ENCODE measurements around the gene GPR176.

Gene GPR176

DNA sequence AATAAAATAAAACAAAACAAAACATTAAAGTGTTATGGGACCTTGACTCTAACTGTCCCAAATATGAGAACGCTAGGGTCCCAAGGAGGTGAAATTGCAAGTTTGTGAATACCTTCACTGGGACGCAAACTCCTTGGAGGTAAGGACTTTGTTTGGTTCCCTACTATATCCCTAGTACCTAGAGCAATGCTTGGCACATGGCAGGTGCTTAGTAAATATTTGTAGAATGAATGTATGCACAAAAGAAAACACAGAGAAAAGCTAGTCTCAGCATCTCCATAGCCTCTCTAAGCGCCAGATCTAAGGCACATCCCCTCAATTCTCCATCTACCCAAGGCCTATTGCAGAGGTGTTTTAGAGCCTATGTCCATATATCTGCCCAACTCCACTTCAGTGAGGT is 30.5 kb downstream of the GPR176 start:
- DNase-seq (ENCODE audit: low read depth) = no peak

DNA sequence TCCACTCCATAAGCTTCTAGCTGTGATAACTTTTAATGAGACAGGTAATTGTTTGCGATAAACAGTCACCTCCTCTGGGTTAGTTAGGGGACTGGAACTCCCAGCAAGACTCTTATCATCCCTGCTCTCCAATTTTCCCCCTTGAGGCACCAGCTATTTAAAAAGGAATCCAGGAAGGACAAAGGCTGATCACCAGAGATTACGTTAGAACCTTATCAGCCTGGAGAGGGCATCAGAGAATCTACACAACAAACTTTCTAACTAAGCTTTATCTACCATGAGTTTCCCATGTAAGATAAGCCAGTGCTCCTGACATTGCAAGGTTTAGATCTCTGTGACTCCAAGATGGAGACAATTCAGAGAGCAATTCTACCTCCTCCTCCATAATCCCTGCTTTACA is 31.3 kb downstream of the GPR176 start:
- DNase-seq (ENCODE audit: low read depth) = no peak

DNA sequence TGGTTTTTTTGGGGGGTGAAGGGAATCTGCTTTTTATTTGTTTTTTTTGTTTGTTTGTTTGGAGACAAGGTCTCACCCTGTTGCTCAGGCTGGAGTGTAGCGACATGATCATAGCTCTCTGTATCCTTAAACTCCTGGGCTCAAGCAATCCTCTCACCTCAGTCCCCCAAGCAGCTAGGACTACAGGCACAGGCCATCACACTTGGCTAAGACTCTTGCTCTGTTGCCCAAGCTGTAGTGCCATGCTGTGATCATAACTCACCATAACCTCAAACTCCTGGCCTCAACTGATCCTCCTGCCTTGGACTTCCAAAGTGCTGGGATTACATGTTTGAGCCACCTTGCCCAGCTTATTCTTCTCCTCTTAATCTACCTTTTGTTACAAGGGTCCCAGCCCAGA is 31.8 kb downstream of the GPR176 start:
- no peak for DNase-seq (ENCODE audit: low read depth)

DNA sequence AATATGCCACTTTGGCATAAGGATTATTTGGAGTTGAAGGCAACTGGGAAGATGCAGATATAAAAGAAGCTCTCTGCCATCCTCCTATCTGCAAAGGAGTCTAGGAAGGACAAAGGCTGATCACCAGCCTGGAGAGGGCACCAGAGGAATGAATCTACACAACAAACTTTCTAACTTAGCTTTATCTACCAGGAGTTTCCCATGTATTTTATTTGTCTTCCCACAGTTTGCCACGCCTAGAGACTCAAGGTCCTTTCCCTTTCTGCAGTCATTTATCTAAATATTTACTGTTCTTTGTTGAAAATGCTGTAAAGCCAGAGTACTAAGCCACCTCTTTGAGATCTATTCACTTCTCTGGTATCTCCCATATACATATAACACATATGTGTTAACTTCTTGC is 32.2 kb downstream of the GPR176 start:
- no peak for DNase-seq (ENCODE audit: low read depth)

DNA sequence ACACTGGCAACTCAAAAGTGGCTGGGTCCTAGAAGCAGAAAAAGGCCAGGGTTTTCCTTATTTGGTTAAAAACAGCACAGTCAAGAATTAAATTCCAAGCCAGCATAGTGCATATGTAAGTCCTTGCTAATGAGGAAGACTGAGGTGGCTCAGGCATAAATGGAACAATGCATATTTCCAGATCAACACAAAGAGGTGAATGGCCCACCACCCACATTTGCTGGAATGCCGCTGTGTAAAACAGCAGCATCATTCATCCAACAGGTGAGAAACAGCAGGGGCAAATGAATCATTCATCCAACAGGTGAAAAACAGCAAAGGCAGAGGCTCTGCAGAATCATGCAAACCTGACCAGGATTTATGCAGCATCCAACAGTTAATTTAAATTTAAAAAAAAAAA is 32.9 kb downstream of the GPR176 start:
- no peak for DNase-seq (ENCODE audit: low read depth)

DNA sequence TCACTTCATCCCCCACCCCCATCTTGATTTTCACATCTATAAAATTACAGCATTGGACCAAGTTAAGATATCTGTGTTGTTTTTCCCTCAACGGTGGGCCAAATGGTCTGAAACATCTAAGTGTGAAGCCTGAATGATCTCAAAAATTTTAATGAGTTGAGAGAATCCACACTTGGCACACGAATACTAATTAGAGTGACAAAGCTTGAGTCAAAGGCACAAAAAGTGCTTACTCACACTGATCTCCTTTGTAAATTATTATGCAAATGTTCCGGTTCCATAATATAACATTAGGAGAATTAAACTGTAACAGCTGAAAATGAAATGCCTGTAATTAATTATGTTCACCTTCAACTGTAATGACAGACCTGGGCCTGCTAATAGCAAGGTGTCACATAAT is 33.6 kb downstream of the GPR176 start:
- DNase-seq (ENCODE audit: low read depth) = no peak

DNA sequence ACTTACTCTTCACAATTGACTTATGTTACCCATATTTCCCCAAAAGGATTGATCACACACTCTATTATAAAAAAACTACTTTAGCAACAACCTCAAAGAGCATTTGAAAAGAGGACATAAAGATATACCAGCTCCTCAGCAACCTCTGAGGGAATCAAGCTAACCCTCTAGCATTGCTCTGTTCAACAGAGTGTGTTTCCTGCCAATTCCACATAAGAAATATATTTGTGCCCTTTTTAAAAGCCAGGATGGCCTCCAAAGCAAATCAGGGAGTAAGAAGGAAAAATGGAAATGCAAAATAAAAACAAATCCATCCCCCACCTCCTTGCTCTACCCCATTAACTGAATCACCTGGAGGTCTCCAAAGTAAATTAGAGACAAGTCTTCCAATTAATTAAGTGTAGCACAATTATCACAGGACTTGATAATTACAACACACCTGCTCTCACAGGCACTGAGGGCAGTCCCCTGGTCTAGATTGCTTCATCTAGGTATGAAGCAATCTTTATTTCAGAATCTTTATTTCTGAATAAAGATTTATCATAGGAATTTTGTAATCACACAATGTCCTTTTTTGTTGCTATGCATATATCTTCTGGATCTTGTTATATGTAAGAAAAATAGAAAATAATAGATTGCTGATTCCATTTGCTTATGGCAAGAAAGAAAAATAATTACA is 34.8 kb downstream of the GPR176 start:
- DNase-seq (ENCODE audit: low read depth) = no peak

DNA sequence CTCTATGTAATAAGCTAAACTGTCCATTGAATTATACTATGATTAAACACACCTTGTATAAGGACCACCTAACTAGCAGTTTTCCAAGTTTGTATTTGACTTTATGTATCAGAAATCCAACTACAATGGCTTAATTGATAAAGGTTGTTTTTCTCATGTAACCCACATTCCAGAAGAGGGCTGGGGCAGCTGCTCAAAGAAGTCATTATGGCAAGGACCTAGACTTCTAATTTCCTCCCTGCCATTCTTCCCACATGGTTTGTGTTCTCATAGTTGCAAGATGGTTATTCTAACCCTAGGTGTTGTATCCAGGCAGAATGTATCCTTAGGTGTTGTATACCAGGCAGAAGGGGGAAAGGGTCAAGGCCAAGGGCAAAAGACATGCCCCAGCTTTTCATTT is 35.7 kb downstream of the GPR176 start:
- no peak for DNase-seq (ENCODE audit: low read depth)

DNA sequence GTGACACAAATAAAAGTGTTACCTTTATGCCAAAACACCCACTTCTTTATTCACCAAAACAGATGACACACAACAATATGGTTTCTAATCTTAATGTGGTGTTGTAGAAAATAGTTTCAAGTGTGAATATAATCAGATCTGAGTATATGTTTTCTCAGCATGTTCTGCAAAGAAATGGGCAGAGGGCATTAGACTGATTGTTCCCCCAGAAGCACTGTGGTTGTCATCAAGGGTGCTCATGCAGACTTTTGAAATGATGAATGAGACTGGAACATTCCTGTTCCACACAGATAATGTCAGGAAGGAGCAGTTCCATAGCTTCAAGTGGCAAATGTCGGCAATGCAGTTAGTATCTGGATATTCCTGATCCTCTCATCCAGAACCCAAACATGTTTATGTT is 37.5 kb downstream of the GPR176 start:
- no peak for DNase-seq (ENCODE audit: low read depth)

DNA sequence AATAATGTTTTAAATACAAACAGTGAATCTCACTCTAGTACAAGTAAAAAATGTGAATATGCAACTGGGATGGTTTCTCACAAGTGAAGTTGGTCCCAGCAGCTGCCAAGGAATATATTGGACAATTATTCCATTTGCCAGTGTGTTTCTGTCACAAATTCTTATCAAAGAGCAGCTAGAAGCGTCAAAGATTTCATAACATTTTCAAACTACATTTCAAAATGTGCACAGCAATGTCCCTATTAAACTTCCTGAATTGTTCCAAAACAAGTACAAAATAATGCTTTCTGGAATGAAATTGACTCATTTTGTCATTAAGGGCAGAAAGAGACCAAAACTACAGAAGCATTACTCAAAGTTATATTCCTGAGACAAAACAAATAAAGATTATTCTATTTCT is 38.3 kb downstream of the GPR176 start:
- no peak for DNase-seq (ENCODE audit: low read depth)

DNA sequence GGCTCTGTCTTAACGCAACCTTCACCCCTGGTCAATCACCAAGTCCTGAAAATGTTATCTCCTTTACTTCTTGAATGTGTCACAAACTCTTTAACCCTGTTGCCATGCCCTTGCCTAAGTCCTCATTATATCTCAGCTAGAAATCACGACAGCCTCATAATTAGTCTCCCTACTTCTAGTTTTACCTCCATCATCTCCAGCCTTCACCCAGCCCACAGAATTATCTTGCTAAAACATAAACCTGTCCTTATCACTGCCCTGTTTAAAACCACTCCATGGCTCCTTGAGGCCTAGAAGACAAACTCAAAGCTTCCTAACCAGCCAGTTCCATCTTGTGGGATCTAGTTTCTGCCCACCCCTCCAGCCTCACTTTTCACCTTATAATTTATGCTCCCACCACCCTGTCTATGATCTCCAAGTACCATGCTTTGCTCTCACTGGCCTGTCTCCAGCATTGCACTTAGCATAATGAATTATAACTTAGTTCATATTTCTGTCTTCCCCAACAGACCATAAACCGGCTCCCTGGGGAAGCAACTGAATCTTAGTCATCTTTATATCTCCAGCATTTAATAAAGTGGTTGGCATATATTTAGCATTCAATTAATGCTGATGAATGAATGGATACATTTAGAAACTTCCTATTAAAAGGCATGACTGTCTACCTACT is 39.2 kb downstream of the GPR176 start:
- DNase-seq (ENCODE audit: low read depth) = no peak

DNA sequence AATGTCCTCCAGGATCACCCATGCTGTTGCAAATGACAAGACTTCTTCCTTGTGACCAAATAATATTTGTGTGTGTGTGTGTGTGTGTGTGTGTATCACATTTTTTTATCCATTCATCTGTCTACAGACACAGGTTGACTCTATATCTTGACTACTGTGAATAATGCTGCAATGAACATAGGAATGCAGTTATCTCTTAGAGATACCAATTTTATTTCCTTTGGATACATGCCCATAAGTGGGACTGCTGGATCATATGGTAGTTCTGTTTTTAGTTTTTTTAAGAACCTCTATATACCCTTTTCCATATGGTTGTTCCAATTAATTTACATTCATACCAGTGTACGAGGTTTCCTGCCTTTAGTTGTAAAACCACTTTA is 41.7 kb downstream of the GPR176 start:
- no peak for DNase-seq (ENCODE audit: low read depth)

DNA sequence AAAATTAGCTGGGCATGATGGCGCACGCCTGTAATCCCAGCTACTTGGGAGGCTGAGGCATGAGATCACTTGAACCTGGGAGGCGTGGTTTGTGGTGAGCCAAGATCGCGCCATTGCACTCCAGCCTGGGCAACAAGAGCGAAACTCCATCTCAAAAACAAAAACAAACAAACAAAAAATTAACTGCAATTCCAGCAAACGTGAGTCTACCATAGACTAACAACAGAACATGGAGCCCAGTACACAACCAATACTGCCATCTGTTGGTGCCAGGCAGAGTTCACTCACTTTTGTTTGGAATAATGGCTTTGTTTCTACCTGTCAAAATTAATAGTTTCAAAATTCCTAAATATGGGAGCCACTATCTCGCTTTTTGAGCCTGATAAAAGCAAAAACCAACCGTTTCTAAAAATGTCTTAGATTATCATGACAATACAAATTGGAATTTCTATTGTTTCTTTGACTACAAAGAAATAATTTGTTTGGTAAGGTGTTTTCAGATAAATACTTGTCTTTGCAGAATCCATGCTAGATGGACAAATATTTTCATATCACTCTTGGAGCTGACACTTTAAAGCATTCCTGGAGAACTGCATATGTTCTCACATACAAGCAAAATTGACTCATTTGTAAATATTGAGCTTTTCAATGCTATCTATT is 45.0 kb downstream of the GPR176 start:
- no peak for DNase-seq (ENCODE audit: low read depth)

DNA sequence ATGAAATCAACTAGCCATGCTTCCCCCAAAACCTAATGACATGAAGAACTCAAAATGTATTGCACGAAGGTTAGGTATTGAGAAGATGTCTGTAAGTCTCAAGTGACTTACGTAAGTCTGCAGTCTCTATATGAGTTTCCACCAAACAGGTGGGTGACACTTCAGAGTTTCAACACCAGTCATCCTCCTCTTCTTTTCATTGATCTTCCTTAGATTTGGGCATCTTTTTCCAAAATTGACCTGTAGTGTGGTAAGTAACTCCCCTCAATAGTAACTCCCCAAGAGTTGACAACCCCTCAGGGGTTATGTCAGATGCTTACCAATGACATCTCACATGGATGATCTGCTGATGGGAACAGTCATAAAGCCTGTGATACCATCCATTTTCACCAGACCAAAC is 46.1 kb downstream of the GPR176 start:
- DNase-seq (ENCODE audit: low read depth) = no peak

DNA sequence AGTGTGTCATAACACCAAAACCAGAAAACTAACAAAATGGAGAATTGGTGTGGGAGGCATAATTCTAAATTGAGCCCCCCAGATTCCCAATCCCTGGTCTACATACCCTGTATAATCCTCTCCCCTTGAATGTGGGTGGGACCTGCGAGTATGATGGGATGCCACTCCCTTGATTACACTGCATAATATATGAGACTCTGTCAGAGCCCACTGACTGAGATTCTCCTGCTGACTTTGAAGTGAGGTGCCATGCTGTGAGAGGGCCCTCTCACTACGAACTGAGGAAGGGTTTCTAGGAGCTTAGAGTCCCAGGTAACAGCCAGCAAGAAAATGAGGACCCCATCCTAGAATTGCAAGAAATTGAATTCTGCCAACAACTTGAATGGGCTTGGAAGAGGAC is 49.5 kb downstream of the GPR176 start:
- DNase-seq (ENCODE audit: low read depth) = no peak

DNA sequence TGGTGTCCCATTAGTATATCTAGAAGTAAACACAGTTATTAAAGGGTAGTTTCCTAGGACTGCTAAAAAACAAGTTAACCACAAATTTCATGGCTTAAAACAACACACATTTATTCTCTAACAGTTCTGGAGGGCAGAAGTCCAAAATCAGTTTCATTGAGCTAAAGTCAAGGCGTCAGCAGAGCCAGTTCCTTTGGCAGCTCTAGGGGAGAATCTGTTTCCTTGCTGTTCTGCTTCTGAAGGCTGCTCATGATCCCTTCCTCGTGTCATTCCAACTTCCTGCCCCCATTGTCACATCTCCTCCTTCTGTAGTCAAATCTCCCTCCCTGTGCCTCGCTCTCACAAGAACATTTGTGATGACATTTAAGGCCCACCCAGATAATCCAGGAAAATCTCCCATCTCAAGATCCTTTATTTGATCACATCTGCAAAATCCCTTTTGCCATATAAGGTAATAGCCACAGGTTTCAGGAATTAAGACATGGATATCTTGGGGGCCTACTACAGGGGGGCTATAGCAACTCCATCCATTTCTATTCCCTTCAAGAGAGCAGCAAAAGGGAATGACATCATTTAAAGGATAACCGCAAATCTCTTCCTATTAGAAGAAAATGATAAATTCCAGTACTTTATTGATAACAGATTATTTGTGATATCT is 50.1 kb downstream of the GPR176 start:
- DNase-seq (ENCODE audit: low read depth) = no peak

DNA sequence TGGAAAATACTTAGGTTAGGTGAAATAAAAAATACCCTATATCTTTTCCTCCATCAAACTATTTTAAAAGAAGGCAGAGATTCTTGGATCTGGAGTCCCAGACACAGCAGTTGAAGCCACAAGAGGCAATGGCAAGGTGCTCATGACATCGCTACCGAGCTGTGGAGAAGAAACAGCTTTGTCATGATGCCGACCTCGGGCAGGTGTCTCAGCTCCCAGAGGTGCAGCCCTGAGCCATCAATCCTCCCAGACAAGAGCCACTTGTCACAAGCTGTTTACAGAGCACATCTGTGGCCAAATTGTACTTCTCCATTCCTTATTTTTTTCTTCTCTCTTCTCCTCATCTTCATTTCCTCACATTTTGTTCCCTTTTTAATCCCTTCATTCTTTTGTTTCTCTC is 50.8 kb downstream of the GPR176 start:
- no peak for DNase-seq (ENCODE audit: low read depth)

DNA sequence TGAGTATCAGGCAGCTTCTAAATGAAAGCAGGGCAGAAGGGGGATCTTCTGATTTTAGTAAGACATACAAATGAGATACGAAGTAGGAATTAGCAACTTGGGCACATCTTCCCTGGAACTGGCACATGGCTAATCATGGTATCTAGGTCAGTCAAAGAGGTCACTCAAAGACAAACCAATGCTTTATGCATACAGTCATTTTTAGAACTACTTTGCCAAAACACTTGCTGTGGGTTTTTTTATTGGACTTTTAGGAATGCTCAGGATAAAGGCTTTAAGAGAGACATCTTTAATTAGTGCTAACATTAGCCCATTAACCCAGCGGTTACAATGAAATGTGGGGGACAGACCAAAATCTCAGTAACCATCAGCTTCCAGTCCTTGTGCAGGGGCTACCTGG is 51.7 kb downstream of the GPR176 start:
- DNase-seq (ENCODE audit: low read depth) = no peak

DNA sequence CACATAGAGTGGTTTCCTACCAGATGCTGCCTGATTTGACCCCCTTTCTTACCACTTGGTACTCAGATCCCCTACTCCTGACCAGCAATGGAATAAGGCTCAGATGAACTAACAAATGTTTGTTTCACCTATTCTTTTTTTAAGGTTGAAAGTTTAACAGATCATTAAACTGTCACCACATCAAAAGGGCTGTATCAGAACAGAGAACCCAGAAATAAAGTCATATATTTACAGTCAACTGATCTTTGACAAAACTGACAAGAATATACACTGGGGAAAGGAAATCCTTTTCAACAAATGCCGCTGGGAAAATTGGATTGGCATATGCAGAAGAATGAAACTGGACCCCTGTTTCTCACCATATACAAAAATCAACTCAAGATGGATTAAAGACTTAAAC is 56.0 kb downstream of the GPR176 start:
- DNase-seq (ENCODE audit: low read depth) = no peak

DNA sequence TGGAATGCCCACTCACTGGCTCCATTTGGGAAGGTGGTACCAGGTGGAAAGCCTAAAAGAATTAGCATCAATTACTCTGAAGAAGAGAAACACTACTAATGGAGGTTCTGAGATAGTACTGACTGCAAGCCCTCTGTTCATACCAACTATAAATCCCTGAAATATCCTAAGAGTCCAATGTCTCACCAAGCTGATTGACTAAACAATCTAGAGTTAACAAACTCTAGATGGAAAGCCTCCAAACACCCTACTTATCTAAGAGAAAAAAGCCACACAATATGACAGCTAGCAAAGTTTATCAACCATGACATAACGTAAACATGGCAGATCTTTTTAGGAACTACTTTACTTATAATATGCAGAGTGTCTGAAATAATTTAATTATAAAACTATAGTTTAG is 59.2 kb downstream of the GPR176 start:
- no peak for DNase-seq (ENCODE audit: low read depth)

DNA sequence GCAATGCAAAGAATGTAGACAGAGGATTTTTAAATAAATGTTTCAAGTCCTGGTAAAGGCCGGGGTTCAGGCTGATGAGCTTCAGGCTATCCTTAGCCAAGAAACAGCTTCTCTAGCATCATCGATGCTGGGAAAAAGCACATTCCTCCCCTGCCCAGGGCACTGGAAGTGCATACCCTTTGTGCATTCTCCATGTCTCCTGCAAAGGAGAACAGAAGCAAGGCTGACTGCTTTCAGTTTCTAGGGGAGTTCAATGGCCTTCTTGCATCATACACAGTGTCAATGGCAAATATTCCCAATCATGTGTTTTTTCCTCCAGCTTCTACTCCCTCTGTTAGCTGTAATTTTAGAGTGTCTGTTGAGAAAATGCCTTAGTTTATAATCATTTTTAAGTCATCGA is 59.9 kb downstream of the GPR176 start:
- no peak for DNase-seq (ENCODE audit: low read depth)

DNA sequence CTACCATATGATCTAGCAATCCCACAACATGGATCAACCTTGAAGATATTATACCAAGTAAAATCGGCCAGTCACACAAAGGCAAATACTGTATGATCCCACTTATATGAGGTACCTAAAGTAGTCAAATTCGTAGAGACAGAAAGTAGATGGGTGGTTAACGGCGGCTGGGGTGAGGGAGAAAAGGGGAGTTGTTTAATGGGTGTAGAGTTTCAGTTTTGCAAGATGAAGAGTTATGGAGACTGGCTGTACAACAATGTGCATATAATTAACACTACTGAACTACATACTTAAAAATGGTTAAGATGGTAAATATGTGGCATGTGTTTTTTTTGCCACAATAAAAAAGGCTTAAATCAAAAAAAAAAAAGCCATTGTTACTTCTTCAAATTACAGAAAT is 60.4 kb downstream of the GPR176 start:
- DNase-seq (ENCODE audit: low read depth) = no peak

DNA sequence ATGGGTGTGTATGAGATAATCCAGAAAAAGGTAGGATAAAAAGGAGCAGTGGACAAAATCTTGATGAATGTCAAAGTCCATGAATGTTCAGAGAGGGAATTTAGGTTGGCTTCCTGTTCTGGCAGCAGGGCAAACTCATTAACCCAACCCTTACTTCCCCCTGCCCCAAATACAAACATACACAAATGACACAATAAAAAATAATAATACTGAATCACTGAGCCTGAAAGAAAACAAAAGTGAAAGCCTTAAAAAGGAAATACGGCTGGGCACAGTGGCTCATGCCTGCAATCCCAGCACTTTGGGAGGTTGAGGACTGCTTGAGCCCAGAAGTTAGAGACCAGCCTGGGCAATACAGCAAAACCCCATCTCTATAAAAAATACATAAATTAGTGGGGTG is 62.9 kb downstream of the GPR176 start:
- no peak for DNase-seq (ENCODE audit: low read depth)

Measured in stimulated activated CD4-positive, alpha-beta T cell treated with anti-CD3 and anti-CD28 coated beads, Interleukin-2, amount 100 ng/mL, for 4 hours (primary cell).